ENCODE data around the gene RBM11.

DNA sequence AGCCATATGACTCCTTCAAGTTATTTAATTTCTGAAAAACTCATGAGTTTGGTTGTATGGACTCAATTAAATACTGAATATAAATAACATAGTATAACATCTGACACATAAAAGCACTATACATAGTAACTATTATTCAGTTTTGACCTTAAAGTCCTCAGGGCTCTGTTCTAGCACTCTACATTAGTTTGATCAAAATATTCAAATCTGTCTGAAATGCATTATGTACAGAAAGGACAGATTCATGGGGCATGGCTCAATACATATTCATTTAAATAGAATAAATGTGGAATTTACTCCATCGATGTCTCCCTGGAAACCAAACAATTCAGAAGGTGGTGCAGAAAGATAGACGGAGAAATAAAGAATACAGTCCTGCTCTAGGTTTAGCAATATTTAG is 49.1 kb downstream of the RBM11 start:
- TF ChIP-seq POLR2A (IDR thresholded peaks at IDR 0.05; ENCODE audit: low read length) (no peak), GATA1 (IDR thresholded peaks at IDR 0.05; ENCODE audit: low read depth, low read length) (no peak)

Data from erythroblast (primary cell).